ENCODE results near the gene INSIG2. TPM values are rescaled to one million over a fixed set of nuclear protein-coding genes. Genes with fewer than 3 reads are reported as not detected.

INSIG2 gene
- total and polyA plus RNA-seq, 8 donors, result 31.5 to 56.6 (median 37.9) TPM

DNA sequence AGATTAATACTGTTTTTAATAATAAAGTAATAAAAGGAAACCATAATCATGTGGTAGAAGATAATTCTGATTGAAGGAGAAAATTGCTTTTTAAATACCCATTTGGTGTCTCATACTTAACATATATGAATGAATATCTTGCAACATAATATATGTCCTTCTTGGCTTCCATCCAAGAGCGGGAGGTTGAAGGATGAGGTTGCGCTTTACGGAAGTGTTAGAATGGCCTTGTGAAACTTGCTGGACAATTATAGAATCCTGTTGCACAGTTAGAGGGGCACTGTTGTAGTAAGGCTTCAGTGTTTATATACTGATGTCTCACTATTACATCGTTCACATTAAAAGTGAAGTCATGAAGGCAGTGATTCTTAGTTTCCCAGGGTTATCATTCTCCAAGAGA is 9.4 kb downstream of the INSIG2 start:
- ATAC-seq (peak; percentile 37), DNase-seq (no peak)
- H3K9me3 ChIP-seq, result no peaks in the 10 kb centered on the region
- TF ChIP-seq, protein P1, sequence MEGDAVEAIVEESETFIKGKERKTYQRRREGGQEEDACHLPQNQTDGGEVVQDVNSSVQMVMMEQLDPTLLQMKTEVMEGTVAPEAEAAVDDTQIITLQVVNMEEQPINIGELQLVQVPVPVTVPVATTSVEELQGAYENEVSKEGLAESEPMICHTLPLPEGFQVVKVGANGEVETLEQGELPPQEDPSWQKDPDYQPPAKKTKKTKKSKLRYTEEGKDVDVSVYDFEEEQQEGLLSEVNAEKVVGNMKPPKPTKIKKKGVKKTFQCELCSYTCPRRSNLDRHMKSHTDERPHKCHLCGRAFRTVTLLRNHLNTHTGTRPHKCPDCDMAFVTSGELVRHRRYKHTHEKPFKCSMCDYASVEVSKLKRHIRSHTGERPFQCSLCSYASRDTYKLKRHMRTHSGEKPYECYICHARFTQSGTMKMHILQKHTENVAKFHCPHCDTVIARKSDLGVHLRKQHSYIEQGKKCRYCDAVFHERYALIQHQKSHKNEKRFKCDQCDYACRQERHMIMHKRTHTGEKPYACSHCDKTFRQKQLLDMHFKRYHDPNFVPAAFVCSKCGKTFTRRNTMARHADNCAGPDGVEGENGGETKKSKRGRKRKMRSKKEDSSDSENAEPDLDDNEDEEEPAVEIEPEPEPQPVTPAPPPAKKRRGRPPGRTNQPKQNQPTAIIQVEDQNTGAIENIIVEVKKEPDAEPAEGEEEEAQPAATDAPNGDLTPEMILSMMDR (IDR thresholded peaks at IDR 0.05), result no peak
- H3K4me1 ChIP-seq, result peaks cover 0 to 43% of the 10 kb centered on the region in 2 donors
- no peak overlapping the region for H3K4me3 ChIP-seq
- H3K36me3 ChIP-seq, result no peaks in the 10 kb centered on the region
- H3K27me3 ChIP-seq, result no peaks in the 10 kb centered on the region
- H3K27ac ChIP-seq, result peak overlapping the region in 1 of 2 donors; percentile 73
- intact Hi-C loops (cut with DNase I), result no loop called here

DNA sequence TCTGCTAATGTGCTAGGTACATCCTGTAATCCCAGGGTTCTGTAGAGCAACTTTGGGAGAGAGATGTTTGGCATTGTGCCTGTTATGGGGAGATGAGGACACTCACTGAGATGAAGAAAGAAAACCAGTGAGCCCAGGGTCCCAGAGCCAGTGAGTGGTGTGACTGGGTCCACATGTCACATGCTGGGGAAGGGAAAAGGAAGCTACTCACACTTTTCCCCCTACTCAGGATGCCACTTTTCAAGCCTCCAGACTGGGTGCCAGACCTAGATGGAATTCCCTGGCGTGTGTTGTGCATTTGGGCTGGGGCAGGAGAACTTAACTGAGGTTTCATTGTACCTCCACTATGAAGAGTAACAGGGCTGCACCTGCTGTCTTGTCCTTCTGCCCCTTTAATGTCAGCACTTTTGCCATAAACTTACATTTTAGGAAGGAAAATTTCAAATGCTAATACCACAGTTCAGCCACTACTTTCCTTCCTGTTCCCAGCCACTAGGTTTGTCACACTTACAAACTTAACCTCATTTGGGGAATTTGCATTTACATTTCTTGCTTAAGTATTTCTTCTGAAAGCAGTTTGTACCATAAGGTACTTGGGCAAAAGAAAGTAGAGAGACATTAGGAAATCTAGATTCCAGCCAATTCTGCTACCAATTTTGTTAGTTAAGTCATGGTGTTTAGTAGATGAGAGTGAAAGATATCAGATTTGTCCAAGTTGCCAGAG is 10.2 kb downstream of the INSIG2 start:
- Histone ChIP-seq H3K27me3 (no peaks in the 10 kb centered on the region), H3K4me3 (no peak overlapping the region), H3K9me3 (no peaks in the 10 kb centered on the region), H3K27ac (peak overlapping the region in 1 of 2 donors; percentile 73), H3K36me3 (no peaks in the 10 kb centered on the region), H3K4me1 (peaks cover 0 to 46% of the 10 kb centered on the region in 2 donors)
- intact Hi-C loops (cut with DNase I), result no loop called here
- DNase-seq, result no peak
- TF ChIP-seq, protein P1 (IDR thresholded peaks at IDR 0.05), result no peak
- ATAC-seq, result no peak

DNA sequence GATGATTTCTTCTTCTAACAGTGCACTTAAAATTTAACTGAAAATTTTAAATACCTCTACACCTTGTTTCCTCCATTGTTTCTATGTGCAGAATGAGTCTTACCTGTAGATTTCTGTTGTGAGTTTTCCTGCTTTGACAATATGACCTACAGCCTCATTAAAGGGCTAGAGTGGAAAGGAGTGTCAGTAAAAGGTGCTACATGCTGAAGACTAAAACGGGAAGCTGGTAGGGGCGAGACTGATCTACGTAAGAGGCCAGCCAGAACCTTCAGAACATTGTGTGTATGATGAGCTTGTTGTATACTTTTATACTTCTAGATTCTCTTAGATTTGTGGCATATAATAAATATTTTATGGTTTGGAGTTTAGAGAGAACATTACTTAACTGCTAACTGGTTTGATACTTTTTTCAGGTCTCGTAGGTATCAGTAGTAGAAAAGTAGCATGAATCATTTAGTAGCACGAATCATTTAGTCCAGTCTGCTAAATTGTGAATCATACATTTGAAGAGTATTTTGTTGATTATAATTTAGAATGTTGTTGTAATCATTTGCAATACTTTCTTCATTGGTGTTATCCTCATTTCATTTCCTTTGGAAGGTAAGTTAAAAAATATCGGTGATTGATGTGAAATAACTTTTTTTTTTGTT is 14.3 kb downstream of the INSIG2 start:
- no peaks in the 10 kb centered on the region for H3K27me3 ChIP-seq
- peak; percentile 48 for ATAC-seq
- no peak overlapping the region for H3K27ac ChIP-seq
- DNase-seq, result no peak
- peaks cover 0 to 22% of the 10 kb centered on the region in 2 donors for H3K36me3 ChIP-seq
- H3K4me1 ChIP-seq, result peaks cover 0 to 45% of the 10 kb centered on the region in 2 donors
- intact Hi-C loops (cut with DNase I), result no loop called here
- no peak overlapping the region for H3K4me3 ChIP-seq
- no peaks in the 10 kb centered on the region for H3K9me3 ChIP-seq
- TF ChIP-seq, protein P1 (IDR thresholded peaks at IDR 0.05), result no peak

DNA sequence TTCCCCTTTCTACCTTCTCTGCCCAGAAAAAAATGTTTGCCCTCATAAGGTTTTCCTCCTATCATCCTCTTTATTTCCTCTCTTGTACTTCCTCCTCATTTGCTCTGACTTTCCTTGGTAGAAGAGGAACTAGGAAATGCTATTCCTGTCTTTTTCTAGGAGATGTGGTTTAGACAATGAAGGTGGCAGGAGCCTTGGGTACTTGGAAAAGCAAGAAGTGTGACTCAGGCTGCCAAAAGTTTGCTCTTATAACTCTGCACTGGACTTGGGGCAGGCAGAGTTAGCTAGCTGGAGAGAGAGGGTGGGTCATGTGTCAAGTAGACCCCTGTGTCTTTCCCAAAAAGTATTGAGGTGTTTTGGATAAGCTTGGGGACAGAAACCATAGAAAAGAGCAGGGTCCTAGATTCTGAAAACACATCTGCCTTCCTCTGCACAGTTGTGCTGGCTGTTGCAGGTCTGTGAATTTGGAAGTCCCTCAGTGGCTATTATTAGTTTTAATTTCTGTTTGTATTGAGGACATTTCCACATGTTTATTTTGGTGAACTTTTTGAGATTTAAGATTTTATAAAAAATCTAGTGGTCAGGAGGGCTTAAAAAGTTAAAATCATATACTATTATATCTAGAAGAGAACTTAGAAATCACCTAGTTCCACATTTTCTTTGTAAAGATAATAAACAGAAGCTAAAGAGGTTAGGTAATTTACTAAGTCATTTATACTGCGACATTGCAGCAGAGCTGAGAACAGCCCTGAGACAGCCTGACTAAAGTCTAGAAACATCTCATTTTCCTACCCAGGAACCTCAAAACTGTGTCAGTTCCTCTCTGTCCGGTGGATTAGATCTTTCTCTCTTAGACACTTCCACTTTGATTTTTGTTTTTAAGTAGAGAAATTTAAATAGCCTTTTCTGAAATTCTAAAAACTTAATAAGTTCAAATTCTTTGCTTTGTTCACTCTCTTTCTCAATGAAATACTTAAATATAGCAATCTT is 16.0 kb downstream of the INSIG2 start:
- Histone ChIP-seq H3K9me3 (no peaks in the 10 kb centered on the region), H3K4me1 (peaks cover 0 to 28% of the 10 kb centered on the region in 2 donors), H3K27me3 (no peaks in the 10 kb centered on the region), H3K4me3 (no peak overlapping the region), H3K36me3 (peaks cover 0 to 37% of the 10 kb centered on the region in 2 donors), H3K27ac (peak overlapping the region in 1 of 2 donors; percentile 57)
- DNase-seq (no peak), ATAC-seq (peak; percentile 57)
- TF ChIP-seq, protein P1 (IDR thresholded peaks at IDR 0.05), result no peak
- intact Hi-C loops (cut with DNase I), result no loop called here

Measured in left lung (tissue), 10 donors.